WTC11 (cell line): ENCODE measurements around the gene WNT3. TPM values are rescaled to one million over a fixed set of nuclear protein-coding genes. Genes with fewer than 3 reads are reported as not detected.

Experiments used
- ATAC-seq: fragments of 200-7000 bp; cut with Tn5 transposase; 2 replicates; pipeline ENCODE4 v1.10.0; 2021; ENCODE audit warnings: mild to moderate bottlenecking, moderate library complexity
- CTCF ChIA-PET: fragments of 300-600 bp; sonication (Branson Sonifier 250); formaldehyde crosslinking; loops from one replicate; lab custom pipeline; 2021; ENCODE audit warnings: antibody characterized with exemption; lab: Charles Lee
- POLR2A ChIA-PET: fragments of 350-600 bp; sonication (Branson Sonifier 250); formaldehyde crosslinking; loops from one replicate; lab custom pipeline; 2021; ENCODE audit warnings: antibody characterized with exemption; lab: Charles Lee
- DNase-seq: peaks from one replicate; pipeline ENCODE4 v3.0.0; 2021; ENCODE audit warnings: low spot score
- H3K27ac Mint-ChIP-seq: 2 replicates; pipeline ENCODE4 v1.8.0; 2021; ENCODE audit warnings: mixed read lengths
- H3K27me3 Mint-ChIP-seq: 2 replicates; pipeline ENCODE4 v1.8.0; 2021; ENCODE audit warnings: low read depth, mild to moderate bottlenecking, moderate library complexity, mixed read lengths
- H3K36me3 Mint-ChIP-seq: 2 replicates; pipeline ENCODE4 v1.8.0; 2021; ENCODE audit warnings: mixed read lengths
- H3K4me1 Mint-ChIP-seq: 2 replicates; pipeline ENCODE4 v1.8.0; 2022; ENCODE audit warnings: mixed read lengths
- H3K4me3 Mint-ChIP-seq: 2 replicates; pipeline ENCODE4 v1.8.0; 2021; ENCODE audit warnings: mild to moderate bottlenecking, moderate library complexity, mixed read lengths
- H3K9me3 Mint-ChIP-seq: 2 replicates; pipeline ENCODE4 v1.8.0; 2021; ENCODE audit warnings: mixed read lengths
- ARID4B ChIP-seq: sonication (generic); formaldehyde crosslinking; IDR thresholded peaks from 2 replicates; pipeline ENCODE4 v1.8.0; 2023; ENCODE audit warnings: missing genetic modification reagents, mild to moderate bottlenecking, borderline replicate concordance
- ATF1 ChIP-seq: sonication (generic); formaldehyde crosslinking; IDR thresholded peaks from 2 replicates; pipeline ENCODE4 v1.8.1; 2023; ENCODE audit warnings: mild to moderate bottlenecking, moderate library complexity, missing genetic modification reagents
- CTCF ChIP-seq: fragments of 200-600 bp; IDR thresholded peaks from 2 replicates; pipeline ENCODE4 v1.8.0; 2022; ENCODE audit warnings: antibody characterized with exemption
- ETV6 ChIP-seq: sonication (generic); formaldehyde crosslinking; IDR thresholded peaks from 2 replicates; pipeline ENCODE4 v1.8.1; 2022; ENCODE audit warnings: mild to moderate bottlenecking, missing genetic modification reagents
- FOXP1 ChIP-seq: sonication (generic); formaldehyde crosslinking; IDR thresholded peaks from 2 replicates; pipeline ENCODE4 v1.8.0; 2022; ENCODE audit warnings: missing genetic modification reagents, mild to moderate bottlenecking, moderate library complexity, borderline replicate concordance
- GABPB1 ChIP-seq: sonication (generic); formaldehyde crosslinking; IDR thresholded peaks from 2 replicates; pipeline ENCODE4 v1.8.1; 2023; ENCODE audit warnings: mild to moderate bottlenecking, missing genetic modification reagents
- GTF2I ChIP-seq: fragments of 250-450 bp; sonication (Bioruptor Pico); conservative IDR thresholded peaks from 2 replicates; pipeline ENCODE4 v1.4.0; 2021; ENCODE audit warnings: mild to moderate bottlenecking
- IRF2 ChIP-seq: sonication (generic); formaldehyde crosslinking; IDR thresholded peaks from 2 replicates; pipeline ENCODE4 v1.8.0; 2022; ENCODE audit warnings: low read depth, missing genetic modification reagents, borderline replicate concordance
- KAT7 ChIP-seq: sonication (generic); formaldehyde crosslinking; IDR thresholded peaks from 2 replicates; pipeline ENCODE4 v1.8.1; 2023; ENCODE audit warnings: missing genetic modification reagents, mild to moderate bottlenecking, borderline replicate concordance
- MAX ChIP-seq: sonication (generic); formaldehyde crosslinking; IDR thresholded peaks from 2 replicates; pipeline ENCODE4 v1.8.0; 2022; ENCODE audit warnings: mild to moderate bottlenecking, missing genetic modification reagents
- TCF7 ChIP-seq: sonication (generic); formaldehyde crosslinking; IDR thresholded peaks from 2 replicates; pipeline ENCODE4 v1.8.0; 2022; ENCODE audit warnings: mild to moderate bottlenecking, low read depth, missing genetic modification reagents, moderate library complexity
- TEAD1 ChIP-seq: sonication (generic); formaldehyde crosslinking; IDR thresholded peaks from 2 replicates; pipeline ENCODE4 v1.8.0; 2022; ENCODE audit warnings: mild to moderate bottlenecking, missing genetic modification reagents
- TEAD4 ChIP-seq: sonication (generic); formaldehyde crosslinking; IDR thresholded peaks from 2 replicates; pipeline ENCODE4 v1.8.0; 2022; ENCODE audit warnings: mild to moderate bottlenecking, missing genetic modification reagents
- ZNF219 ChIP-seq: sonication (generic); formaldehyde crosslinking; IDR thresholded peaks from 2 replicates; pipeline ENCODE4 v1.8.0; 2023; ENCODE audit warnings: missing genetic modification reagents, mild to moderate bottlenecking, borderline replicate concordance
- ZNF232 ChIP-seq: sonication (generic); formaldehyde crosslinking; IDR thresholded peaks from 2 replicates; pipeline ENCODE4 v1.8.0; 2022; ENCODE audit warnings: mild to moderate bottlenecking, missing genetic modification reagents
- ZNF396 ChIP-seq: fragments of 250-450 bp; sonication (Bioruptor Pico); IDR thresholded peaks from 2 replicates; pipeline ENCODE4 v1.8.0; 2021; ENCODE audit warnings: mild to moderate bottlenecking, moderate library complexity, borderline replicate concordance
- total RNA-seq: library from RNA; stranded (reverse); gene quantifications from 3 replicates; pipeline ENCODE4 v1.2.3, GENCODE V29; 2021
- TF ChIP-seq, protein P1 (sequence below): sonication (generic); formaldehyde crosslinking; IDR thresholded peaks from 2 replicates; pipeline ENCODE4 v1.8.1; 2023; ENCODE audit warnings: mild to moderate bottlenecking, missing genetic modification reagents
- TF ChIP-seq, protein P2 (sequence below): sonication (generic); formaldehyde crosslinking; IDR thresholded peaks from 2 replicates; pipeline ENCODE4 v1.8.0; 2022; ENCODE audit warnings: mild to moderate bottlenecking, missing genetic modification reagents
- TF ChIP-seq, protein P3 (sequence below): fragments of 250-450 bp; sonication (Bioruptor Pico); IDR thresholded peaks from 2 replicates; pipeline ENCODE4 v1.9.0; 2021; ENCODE audit warnings: mild to moderate bottlenecking, borderline replicate concordance

The WNT3 gene
- total RNA-seq, 1 experiment from 2014 or later = 14.1 TPM

GRCh38 chr17:46783031-46783593, 35.4 kb downstream of the WNT3 start:
- CTCF ChIA-PET = interaction anchor here (1.0 to 3.6 kb wide), 3 partner anchors 39 to 160 kb away, joined by 3 to 16 read pairs (median 3); no protein-coding TSS in a partner anchor
- ATAC-seq = no peak

GRCh38 chr17:46782250-46782953, 36.1 kb downstream of the WNT3 start:
- CTCF ChIA-PET = interaction anchor here (1.0 to 1.8 kb wide), 4 partner anchors 10 to 160 kb away, joined by 3 to 7 read pairs (median 4); no protein-coding TSS in a partner anchor
- peaks cover 42% of the 10 kb centered on the region for H3K27me3 Mint-ChIP-seq

More at GRCh38 chr17:46783031-46783593, 35.4 kb downstream of the WNT3 start:
- POLR2A ChIA-PET = no interaction called here
- H3K4me1 Mint-ChIP-seq = peaks cover 21% of the 10 kb centered on the region
- no peaks in the 10 kb centered on the region for H3K9me3 Mint-ChIP-seq
- H3K36me3 Mint-ChIP-seq = no peaks in the 10 kb centered on the region
- H3K27me3 Mint-ChIP-seq = peaks cover 35% of the 10 kb centered on the region
- DNase-seq = no peak
- H3K27ac Mint-ChIP-seq = no peak overlapping the region
- no peak overlapping the region for H3K4me3 Mint-ChIP-seq
- TF ChIP-seq ZNF232 (CRISPR knock-in tag) (no peak), GABPB1 (CRISPR knock-in tag) (peak; percentile 12; the same call in 1 of the 2 replicates), ATF1 (CRISPR knock-in tag) (no peak)
- TF ChIP-seq, all 79 proteins: peak for 1

More at GRCh38 chr17:46782250-46782953, 36.1 kb downstream of the WNT3 start:
- no peak overlapping the region for H3K4me3 Mint-ChIP-seq
- ATAC-seq = peak; percentile 82
- peaks cover 25% of the 10 kb centered on the region for H3K4me1 Mint-ChIP-seq
- H3K9me3 Mint-ChIP-seq = no peaks in the 10 kb centered on the region
- peak; percentile 75 for DNase-seq
- POLR2A ChIA-PET = no interaction called here
- TF ChIP-seq MAX (no peak), ZNF219 (CRISPR knock-in tag) (no peak), ETV6 (CRISPR knock-in tag) (0 out of 2 replicates have a peak, but pooled peaks have one; percentile 47), TEAD1 (CRISPR knock-in tag) (no peak), TEAD4 (no peak), ZNF396 (CRISPR knock-in tag) (no peak), IRF2 (CRISPR knock-in tag) (no peak), ARID4B (CRISPR knock-in tag) (no peak), FOXP1 (CRISPR knock-in tag) (no peak), TCF7 (CRISPR knock-in tag) (no peak), CTCF (peak; percentile 63), GTF2I (CRISPR knock-in tag) (no peak), KAT7 (CRISPR knock-in tag) (no peak)
- TF ChIP-seq, protein P1, sequence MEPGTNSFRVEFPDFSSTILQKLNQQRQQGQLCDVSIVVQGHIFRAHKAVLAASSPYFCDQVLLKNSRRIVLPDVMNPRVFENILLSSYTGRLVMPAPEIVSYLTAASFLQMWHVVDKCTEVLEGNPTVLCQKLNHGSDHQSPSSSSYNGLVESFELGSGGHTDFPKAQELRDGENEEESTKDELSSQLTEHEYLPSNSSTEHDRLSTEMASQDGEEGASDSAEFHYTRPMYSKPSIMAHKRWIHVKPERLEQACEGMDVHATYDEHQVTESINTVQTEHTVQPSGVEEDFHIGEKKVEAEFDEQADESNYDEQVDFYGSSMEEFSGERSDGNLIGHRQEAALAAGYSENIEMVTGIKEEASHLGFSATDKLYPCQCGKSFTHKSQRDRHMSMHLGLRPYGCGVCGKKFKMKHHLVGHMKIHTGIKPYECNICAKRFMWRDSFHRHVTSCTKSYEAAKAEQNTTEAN = no peak
- TF ChIP-seq, protein P2, sequence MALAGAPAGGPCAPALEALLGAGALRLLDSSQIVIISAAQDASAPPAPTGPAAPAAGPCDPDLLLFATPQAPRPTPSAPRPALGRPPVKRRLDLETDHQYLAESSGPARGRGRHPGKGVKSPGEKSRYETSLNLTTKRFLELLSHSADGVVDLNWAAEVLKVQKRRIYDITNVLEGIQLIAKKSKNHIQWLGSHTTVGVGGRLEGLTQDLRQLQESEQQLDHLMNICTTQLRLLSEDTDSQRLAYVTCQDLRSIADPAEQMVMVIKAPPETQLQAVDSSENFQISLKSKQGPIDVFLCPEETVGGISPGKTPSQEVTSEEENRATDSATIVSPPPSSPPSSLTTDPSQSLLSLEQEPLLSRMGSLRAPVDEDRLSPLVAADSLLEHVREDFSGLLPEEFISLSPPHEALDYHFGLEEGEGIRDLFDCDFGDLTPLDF (CRISPR knock-in tag) = no peak
- TF ChIP-seq, protein P3, sequence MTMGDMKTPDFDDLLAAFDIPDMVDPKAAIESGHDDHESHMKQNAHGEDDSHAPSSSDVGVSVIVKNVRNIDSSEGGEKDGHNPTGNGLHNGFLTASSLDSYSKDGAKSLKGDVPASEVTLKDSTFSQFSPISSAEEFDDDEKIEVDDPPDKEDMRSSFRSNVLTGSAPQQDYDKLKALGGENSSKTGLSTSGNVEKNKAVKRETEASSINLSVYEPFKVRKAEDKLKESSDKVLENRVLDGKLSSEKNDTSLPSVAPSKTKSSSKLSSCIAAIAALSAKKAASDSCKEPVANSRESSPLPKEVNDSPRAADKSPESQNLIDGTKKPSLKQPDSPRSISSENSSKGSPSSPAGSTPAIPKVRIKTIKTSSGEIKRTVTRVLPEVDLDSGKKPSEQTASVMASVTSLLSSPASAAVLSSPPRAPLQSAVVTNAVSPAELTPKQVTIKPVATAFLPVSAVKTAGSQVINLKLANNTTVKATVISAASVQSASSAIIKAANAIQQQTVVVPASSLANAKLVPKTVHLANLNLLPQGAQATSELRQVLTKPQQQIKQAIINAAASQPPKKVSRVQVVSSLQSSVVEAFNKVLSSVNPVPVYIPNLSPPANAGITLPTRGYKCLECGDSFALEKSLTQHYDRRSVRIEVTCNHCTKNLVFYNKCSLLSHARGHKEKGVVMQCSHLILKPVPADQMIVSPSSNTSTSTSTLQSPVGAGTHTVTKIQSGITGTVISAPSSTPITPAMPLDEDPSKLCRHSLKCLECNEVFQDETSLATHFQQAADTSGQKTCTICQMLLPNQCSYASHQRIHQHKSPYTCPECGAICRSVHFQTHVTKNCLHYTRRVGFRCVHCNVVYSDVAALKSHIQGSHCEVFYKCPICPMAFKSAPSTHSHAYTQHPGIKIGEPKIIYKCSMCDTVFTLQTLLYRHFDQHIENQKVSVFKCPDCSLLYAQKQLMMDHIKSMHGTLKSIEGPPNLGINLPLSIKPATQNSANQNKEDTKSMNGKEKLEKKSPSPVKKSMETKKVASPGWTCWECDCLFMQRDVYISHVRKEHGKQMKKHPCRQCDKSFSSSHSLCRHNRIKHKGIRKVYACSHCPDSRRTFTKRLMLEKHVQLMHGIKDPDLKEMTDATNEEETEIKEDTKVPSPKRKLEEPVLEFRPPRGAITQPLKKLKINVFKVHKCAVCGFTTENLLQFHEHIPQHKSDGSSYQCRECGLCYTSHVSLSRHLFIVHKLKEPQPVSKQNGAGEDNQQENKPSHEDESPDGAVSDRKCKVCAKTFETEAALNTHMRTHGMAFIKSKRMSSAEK (CRISPR knock-in tag) = no peak
- no peaks in the 10 kb centered on the region for H3K36me3 Mint-ChIP-seq
- no peak overlapping the region for H3K27ac Mint-ChIP-seq
